NOMO-1 treated with dmso at 0.1 percent for 144 hours (cell line): ENCODE measurements around the gene P2RY2.
"Not testable (repeated sequence)": the region's sequence is repeated elsewhere in the genome, so short reads cannot be mapped to it uniquely, and the experiment has no call there.

Experiments
- DNase-seq: peaks from one replicate; lab custom pipeline; 2025; ENCODE audit not compliant: unreplicated experiment; lab: John Stamatoyannopoulos, UW

P2RY2 gene

DNA sequence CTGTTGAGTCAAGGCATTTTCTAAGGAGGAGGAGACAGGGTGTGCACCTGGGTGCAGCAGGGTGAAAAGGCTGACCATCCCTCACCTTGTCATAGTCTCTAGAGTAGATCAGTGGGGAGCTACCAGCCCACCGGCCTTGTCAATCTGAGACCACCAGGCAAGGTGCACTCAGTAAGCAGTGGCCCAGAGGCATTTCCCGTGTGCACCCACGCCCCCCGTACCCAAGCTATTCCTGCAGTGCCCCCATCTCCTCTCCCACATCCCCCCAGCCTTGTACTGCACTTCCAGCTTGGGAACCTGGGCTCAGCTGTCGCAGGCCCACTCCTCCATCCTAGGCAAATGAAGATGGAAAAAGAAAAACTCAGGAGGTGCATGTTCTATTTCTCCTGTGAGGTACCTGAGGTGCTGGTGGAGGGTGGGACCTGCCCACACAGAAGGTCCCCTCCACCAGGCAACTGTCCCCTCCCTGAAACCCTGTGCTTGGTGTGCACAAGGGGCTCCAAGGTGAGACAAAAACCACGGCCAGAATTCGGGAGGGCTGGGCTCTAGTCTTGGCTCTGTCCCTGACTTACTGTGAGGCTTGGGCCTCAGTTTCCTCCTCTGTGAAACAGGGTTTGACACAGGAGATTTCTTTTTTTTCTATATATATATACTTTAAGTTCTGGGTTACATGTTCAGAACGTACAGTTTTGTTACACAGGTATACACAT is 8.4 kb downstream of the P2RY2 start:
- DNase-seq = no peak

DNA sequence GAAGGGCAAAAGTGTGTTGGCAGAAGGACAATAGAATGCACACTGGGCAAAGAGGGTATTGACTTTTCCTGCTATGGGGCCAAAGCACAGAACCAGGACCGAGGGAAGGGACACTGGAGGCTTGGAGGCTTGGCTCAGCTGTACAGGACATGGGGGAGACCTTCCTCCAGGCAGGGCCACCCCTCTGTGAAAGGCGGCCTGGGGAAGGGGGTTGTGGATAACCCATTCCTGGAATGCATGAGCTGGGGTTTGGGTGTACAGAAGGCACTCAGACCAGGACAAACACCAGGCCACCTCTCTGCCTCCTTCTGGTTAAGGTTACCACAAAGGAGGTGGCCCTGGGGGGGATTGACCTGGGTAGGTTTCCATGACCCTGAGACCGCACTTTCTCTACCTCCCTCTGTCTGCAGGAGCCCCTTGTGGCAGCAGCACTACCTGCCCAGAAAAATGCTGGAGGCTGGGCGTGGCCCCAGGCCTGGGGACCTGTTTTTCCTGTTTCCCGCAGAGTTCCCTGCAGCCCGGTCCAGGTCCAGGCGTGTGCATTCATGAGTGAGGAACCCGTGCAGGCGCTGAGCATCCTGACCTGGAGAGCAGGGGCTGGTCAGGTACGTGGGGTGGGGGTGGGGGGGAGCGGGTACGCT is 9.6 kb downstream of the P2RY2 start:
- DNase-seq = no peak

- DNase-seq = no peak
Measured at GRCh38 chr11:73228268-73229134, 10.4 kb downstream of the P2RY2 start.

- DNase-seq = no peak
Measured at GRCh38 chr11:73229321-73229895, 11.3 kb downstream of the P2RY2 start.

DNA sequence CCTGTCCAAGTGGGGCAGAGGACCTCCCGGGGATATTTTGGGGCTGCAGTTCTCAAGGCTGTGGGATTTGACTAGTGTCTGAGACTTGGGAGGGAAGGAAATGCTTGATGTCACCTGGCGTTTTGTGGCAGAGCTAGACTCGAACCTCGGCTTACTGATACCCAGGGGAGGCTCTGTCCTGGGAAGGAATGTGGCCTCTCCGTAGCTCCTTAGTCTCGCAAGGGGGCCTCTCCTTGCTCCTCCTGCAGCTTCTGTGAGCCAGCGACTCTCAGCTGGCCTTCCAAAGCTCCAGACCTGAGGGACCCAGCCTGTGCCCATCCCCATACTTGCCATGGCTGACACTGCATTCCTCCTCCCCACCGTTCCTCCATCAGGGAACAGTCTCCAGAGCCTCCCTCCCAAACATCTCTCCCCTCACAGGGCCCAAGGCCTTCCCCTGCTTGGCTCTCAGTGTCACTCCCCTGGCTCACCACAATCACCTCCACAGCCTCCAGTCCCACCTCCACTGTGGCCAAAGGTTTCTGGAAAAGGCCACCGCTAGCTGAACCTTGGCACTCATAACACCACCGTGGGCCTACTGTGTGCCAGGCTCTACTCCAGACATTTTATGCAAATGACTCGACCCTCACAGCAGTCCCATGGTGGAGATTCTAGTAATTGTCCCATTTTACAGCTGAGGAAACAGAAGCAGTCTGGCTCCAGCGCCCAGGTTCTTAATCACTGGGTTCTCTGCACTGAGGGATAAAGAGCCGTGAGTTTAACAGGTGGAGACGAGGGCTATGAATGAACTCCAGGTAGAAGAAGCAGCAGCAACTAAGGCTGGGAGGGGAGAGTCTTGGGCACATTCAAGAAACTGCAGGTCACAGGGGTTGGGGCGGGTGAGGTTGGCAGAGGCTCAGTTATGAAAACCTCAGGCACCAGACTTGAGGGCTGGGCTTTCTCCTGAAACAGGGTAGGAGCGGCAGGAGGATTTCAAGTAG is 12.1 kb downstream of the P2RY2 start:
- no peak for DNase-seq

GRCh38 chr11:73230931-73231330 is 12.8 kb downstream of the P2RY2 start:
- DNase-seq = no peak

GRCh38 chr11:73232487-73232886 is 14.4 kb downstream of the P2RY2 start:
- DNase-seq = not testable (repeated sequence)

DNA sequence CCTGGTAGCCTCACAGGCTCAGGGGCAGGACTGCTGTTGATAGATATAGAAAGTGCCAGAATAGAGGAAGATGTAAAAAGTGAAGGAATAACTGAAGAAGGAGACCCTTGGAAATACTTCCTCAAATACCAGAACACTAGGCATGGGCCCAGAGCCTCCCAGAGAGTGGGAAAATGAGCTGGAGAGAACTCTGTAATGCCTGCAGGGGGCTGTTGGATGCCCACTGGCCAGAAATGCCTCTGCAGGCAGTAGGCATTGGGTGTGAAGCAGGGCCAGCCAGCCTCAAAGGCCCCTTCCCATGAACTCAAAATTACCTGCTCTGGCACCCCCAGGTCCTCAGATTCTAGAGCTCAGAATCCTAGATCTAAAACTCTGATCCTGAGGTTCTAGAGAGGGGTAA is 15.1 kb downstream of the P2RY2 start:
- no peak for DNase-seq

DNA sequence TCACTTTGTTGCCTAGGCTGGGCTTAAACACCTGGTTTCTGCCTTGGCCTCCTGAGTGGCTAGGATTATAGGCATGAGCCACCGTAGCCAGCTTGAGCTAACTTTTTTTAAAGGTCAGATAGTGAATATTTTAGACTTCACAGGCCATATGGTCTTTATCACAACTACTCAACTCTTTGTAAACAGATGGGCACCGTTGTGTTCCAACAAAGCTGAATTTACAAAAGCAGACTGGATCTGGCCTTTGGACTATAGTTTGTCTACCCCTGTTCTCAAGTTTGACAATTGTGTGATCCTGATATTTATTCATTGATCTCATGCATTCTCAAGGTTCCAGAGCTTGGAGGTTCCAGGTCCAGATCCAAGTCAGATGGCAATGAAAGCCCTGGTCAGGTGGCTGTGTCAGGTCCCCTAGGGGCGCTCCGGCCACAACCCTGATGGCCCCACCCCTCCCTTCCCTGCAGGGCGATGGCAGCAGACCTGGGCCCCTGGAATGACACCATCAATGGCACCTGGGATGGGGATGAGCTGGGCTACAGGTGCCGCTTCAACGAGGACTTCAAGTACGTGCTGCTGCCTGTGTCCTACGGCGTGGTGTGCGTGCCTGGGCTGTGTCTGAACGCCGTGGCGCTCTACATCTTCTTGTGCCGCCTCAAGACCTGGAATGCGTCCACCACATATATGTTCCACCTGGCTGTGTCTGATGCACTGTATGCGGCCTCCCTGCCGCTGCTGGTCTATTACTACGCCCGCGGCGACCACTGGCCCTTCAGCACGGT is 15.8 kb downstream of the P2RY2 start:
- no peak for DNase-seq

GRCh38 chr11:73234471-73235181 is 16.5 kb downstream of the P2RY2 start:
- no peak for DNase-seq

GRCh38 chr11:73235236-73235786 is 17.2 kb downstream of the P2RY2 start:
- no peak for DNase-seq

GRCh38 chr11:73236205-73236765 is 18.2 kb downstream of the P2RY2 start:
- no peak for DNase-seq

- DNase-seq = no peak
Measured at GRCh38 chr11:73236854-73237253, 18.8 kb downstream of the P2RY2 start.

DNA sequence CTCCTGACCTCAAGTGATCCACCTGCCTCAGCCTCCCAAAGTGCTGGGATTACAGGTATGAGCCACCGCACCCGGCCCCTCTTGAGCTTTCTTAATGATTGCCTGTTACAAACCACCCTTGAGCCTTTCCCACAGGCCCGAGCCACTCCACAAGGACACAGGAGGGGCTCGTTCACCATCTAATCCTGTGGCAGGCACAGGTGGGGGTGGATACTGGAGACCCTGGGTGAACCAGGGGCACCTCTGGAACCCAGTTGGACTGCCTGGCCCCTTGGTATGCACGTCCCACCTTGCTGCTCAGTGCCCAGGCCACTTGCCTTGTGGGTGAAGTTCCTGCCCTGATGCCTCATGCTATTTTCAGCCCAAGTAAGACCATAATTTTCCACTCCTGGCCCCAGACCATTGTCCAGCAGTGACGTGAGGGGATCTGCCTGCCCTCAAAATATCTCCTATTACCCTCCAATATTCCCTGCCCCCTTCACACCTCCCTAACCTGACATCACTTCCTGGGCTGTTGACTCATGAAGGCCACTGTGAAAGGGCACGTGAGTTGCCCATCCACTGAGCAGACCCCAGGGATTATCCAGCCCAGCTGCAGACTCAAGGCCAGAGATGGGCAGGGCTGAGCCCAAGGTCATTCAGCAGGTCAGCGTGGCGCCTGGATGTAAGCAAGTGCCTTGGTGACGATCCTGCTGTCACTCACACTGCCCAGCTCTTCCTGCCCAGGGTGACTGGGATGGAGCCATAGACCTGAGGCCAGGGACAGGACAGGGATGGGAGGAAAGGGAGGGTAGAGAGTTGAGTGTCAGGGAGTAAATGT is 19.6 kb downstream of the P2RY2 start:
- no peak for DNase-seq

GRCh38 chr11:73239111-73239521 is 21.0 kb downstream of the P2RY2 start:
- DNase-seq = no peak

- DNase-seq = no peak
Measured at GRCh38 chr11:73239571-73240189, 21.6 kb downstream of the P2RY2 start.

- no peak for DNase-seq
Measured at GRCh38 chr11:73240190-73240781, 22.2 kb downstream of the P2RY2 start.
